Neutrophil (primary cell): ENCODE results near the gene TXNDC8.

ENCODE experiments used
- H3K27ac ChIP-seq: fragments of 200-600 bp; sonication (generic); 2 replicates; pipeline ENCODE4 v1.5.1; 2016; ENCODE audit warnings: mild to moderate bottlenecking, moderate library complexity
- H3K27me3 ChIP-seq: fragments of 200-600 bp; sonication (generic); 2 replicates; pipeline ENCODE4 v1.6.0; 2016; ENCODE audit warnings: mild to moderate bottlenecking
- H3K36me3 ChIP-seq: fragments of 200-600 bp; sonication (generic); 2 replicates; pipeline ENCODE4 v1.5.1; 2017
- H3K4me1 ChIP-seq, 2 experiments: fragments of 200-600 bp in 1 of 2; sonication (generic) in 1 of 2; 1 replicate in 1 of 2; 2 replicates in 1 of 2; pipeline versions ENCODE4 v1.5.1 to v1.6.1; 2013 to 2016; ENCODE audit warnings: low read depth in 1 of 2, low read length in 1 of 2, mild to moderate bottlenecking in 1 of 2, moderate library complexity in 1 of 2; ENCODE audit not compliant: control insufficient read depth in 1 of 2, insufficient read depth in 1 of 2
- H3K4me3 ChIP-seq, 2 experiments: fragments of 200-600 bp in 1 of 2; sonication (generic) in 1 of 2; 1 replicate in 1 of 2; 2 replicates in 1 of 2; pipeline ENCODE4 v1.5.1; 2013 to 2016; ENCODE audit warnings: low read depth in 1 of 2, low read length in 1 of 2, mild to moderate bottlenecking in 1 of 2, moderate library complexity in 1 of 2
- H3K9me3 ChIP-seq: fragments of 200-600 bp; sonication (generic); 2 replicates; pipeline ENCODE4 v1.5.1; 2016
- TF ChIP-seq, protein P1 (sequence below): fragments of 200-600 bp; sonication (generic); IDR thresholded peaks from 2 replicates; pipeline ENCODE4 v1.5.1; 2016; ENCODE audit warnings: antibody characterized with exemption

The TXNDC8 gene

DNA sequence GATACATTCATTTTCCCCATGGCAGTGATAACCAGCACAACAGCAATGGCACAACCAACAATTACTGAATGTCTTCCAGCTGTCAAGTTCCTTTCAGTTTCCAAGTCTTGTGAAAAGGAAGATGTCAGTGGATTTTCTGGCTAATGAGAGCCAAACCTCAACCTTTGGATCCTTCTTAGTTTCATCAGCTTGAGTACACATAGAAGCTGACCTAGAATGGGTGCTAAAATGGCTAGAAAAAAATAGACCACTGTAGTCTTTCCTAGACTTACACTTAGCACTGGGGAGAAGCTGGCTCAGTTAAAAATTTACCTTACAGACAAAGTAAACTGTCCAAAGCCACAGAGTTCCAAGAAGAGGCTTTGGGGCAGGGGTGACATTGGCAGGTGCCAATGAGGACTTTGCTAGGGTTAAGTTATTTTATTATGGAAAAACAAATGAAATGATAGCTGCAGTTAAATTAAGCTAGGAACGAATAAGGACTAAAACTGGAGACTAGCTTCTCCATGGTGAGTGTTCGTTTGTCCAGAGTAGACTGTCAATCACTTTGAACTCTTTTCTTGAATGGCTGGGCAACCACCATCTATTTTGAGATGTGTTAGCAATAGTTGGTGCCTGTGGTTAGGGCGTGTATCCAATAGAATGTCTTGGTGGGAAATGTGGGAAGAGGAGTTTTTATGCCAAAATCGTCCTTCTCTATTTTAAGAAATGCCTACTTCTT, 55.5 kb downstream of the TXNDC8 start:
- Histone ChIP-seq H3K27ac (no peak overlapping the region), H3K4me3 (no peak overlapping the region), H3K27me3 (no peaks in the 10 kb centered on the region), H3K36me3 (no peaks in the 10 kb centered on the region), H3K9me3 (no peaks in the 10 kb centered on the region), H3K4me1 (peaks cover 0 to 8% of the 10 kb centered on the region in 2 experiments)
- TF ChIP-seq, protein P1, sequence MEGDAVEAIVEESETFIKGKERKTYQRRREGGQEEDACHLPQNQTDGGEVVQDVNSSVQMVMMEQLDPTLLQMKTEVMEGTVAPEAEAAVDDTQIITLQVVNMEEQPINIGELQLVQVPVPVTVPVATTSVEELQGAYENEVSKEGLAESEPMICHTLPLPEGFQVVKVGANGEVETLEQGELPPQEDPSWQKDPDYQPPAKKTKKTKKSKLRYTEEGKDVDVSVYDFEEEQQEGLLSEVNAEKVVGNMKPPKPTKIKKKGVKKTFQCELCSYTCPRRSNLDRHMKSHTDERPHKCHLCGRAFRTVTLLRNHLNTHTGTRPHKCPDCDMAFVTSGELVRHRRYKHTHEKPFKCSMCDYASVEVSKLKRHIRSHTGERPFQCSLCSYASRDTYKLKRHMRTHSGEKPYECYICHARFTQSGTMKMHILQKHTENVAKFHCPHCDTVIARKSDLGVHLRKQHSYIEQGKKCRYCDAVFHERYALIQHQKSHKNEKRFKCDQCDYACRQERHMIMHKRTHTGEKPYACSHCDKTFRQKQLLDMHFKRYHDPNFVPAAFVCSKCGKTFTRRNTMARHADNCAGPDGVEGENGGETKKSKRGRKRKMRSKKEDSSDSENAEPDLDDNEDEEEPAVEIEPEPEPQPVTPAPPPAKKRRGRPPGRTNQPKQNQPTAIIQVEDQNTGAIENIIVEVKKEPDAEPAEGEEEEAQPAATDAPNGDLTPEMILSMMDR = no peak

DNA sequence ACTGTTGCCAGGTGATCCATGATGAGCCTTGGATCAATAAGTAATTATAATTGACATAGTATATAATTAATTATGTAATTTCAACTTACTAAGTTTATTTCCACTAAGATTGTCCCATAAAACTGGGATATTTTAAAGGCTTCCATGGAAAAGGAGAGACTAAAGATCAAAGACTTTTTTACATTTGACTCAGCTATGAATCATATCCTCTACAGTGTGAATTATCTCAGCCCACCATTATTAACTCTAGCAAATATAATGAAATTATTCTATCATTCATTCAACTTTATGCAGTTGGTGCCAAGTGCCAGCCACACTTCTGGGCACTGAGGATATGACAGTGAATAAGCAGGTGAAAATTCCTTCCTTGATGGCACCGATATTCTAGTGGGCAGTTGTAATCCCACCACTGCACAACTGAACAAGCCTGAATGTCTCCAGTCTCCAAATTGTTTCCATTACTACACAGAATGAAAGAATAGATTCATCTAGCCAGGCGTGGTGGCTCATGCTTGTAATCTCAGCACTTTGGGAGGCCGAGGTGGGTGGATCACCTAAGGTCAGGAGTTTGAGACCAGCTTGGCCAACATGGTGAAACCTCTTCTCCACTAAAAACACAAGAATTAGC, 59.5 kb downstream of the TXNDC8 start:
- Histone ChIP-seq H3K27me3 (no peaks in the 10 kb centered on the region), H3K4me1 (peaks cover 27 to 29% of the 10 kb centered on the region in 2 experiments), H3K36me3 (no peaks in the 10 kb centered on the region), H3K27ac (no peak overlapping the region), H3K9me3 (no peaks in the 10 kb centered on the region), H3K4me3 (no peak overlapping the region)
- TF ChIP-seq, protein P1 = no peak

DNA sequence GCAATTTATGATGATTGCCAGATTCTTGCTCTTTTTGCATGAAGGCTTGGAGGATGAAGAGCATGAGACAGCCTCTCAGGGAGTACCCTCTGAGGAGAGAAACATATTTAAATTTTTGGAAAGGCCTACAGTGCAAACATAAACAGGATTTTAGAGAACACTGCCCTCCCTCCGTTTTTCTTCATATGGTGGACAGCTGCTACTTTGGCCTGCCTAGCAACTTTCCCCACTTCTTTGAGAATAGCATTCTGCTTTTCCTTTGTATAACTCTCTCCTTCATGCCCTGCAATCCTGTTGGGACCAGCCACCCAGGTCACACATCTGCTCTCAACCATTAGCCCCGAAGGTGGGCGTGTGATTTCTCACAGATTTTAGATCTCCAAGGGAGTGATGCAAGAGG, 60.9 kb downstream of the TXNDC8 start:
- Histone ChIP-seq H3K4me1 (peaks cover 31 to 34% of the 10 kb centered on the region in 2 experiments), H3K27me3 (no peaks in the 10 kb centered on the region), H3K9me3 (no peaks in the 10 kb centered on the region), H3K27ac (no peak overlapping the region), H3K4me3 (no peak overlapping the region), H3K36me3 (no peaks in the 10 kb centered on the region)
- TF ChIP-seq, protein P1 = no peak

DNA sequence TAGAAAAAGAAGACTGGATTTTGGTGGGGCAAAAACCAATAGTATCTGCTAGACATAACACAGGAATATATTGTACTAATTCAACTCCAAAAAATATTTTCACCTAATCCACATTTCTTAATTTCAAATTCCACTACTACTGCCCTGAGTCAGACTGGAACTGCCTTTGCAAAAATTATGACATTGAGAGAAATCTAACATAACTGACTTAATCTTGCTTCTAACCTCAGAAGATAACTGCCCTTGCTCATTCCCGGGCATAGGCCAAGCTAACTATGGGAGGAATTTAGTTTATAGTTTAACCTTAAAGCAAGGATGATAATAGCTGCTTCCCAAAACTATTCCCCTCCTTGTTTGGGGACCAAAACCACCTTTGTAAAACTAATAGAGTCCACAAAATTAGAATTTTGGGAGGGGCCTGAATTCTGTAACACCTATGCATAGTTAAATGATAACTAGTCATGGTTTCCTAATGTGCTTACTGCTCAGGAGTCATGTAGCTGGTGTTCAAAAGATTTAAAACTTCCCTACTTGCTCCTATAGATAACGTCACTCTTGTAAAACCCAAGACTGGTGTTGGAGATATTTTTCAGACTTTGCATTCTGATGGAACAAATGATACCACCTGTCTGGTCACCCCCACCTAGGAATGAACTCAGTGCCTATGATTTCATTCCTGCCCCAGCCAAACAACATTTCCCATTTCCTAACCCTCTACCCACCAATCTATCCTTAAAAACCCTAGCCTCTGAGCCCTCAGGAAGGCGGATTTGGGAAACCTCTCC, 67.3 kb downstream of the TXNDC8 start:
- H3K27me3 ChIP-seq = no peaks in the 10 kb centered on the region
- H3K36me3 ChIP-seq = no peaks in the 10 kb centered on the region
- TF ChIP-seq, protein P1 = no peak
- H3K27ac ChIP-seq = no peak overlapping the region
- peaks cover 24 to 29% of the 10 kb centered on the region in 2 experiments for H3K4me1 ChIP-seq
- no peaks in the 10 kb centered on the region for H3K9me3 ChIP-seq
- no peak overlapping the region for H3K4me3 ChIP-seq

DNA sequence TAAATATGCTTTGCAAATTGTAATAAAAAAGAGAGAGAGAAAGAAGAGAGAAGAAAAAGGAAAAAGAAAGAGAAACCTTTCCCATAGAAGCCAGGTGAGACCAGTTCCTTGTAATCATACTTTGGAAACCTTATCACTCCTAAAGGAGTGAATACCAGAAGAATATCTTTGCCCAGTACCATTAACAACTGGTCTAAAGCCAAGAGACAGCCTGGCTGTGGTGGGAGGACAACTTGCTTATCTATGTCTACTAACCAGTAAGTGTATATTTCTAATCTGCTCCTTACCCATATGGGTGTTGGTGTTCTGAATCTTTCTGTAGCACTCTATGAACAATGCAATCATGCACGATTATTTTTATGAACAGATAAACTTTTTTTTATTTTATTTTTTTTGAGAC, 70.9 kb downstream of the TXNDC8 start:
- Histone ChIP-seq H3K4me3 (no peak overlapping the region), H3K27me3 (no peaks in the 10 kb centered on the region), H3K4me1 (no peaks in the 10 kb centered on the region), H3K27ac (no peak overlapping the region), H3K36me3 (no peaks in the 10 kb centered on the region), H3K9me3 (no peaks in the 10 kb centered on the region)
- TF ChIP-seq, protein P1 = no peak
